ENCODE measurements around the gene NKAIN2.
"Not testable (repeated sequence)": the region's sequence is repeated elsewhere in the genome, so short reads cannot be mapped to it uniquely, and the experiment has no call there.

NKAIN2 gene

GRCh38 chr6:124142852-124143251 lies 339.2 kb downstream of the NKAIN2 start:
- in situ Hi-C loops (cut with MboI; ENCODE audit: low pct_unique_long_range_greater_than_20kb, low sequenced_read_pairs): no loop called here
- DNase-seq: no peak

- DNase-seq: no peak
- in situ Hi-C loops (cut with MboI; ENCODE audit: low pct_unique_long_range_greater_than_20kb, low sequenced_read_pairs): no loop called here
Measured at GRCh38 chr6:124143435-124143834, 339.8 kb downstream of the NKAIN2 start.

- DNase-seq: no peak
- in situ Hi-C loops (cut with MboI; ENCODE audit: low pct_unique_long_range_greater_than_20kb, low sequenced_read_pairs): no loop called here
Measured at GRCh38 chr6:124147621-124148020, 344.0 kb downstream of the NKAIN2 start.

- in situ Hi-C loops (cut with MboI; ENCODE audit: low pct_unique_long_range_greater_than_20kb, low sequenced_read_pairs): no loop called here
- no peak for DNase-seq
Measured at GRCh38 chr6:124148236-124148957, 344.7 kb downstream of the NKAIN2 start.

- in situ Hi-C loops (cut with MboI; ENCODE audit: low pct_unique_long_range_greater_than_20kb, low sequenced_read_pairs): no loop called here
- DNase-seq: no peak
Measured at GRCh38 chr6:124149646-124150045, 346.0 kb downstream of the NKAIN2 start.

- DNase-seq: no peak
- in situ Hi-C loops (cut with MboI; ENCODE audit: low pct_unique_long_range_greater_than_20kb, low sequenced_read_pairs): no loop called here
Measured at GRCh38 chr6:124158024-124158423, 354.4 kb downstream of the NKAIN2 start.

- in situ Hi-C loops (cut with MboI; ENCODE audit: low pct_unique_long_range_greater_than_20kb, low sequenced_read_pairs): no loop called here
- no peak for DNase-seq
Measured at GRCh38 chr6:124163676-124164075, 360.0 kb downstream of the NKAIN2 start.

GRCh38 chr6:124164343-124164742 lies 360.7 kb downstream of the NKAIN2 start:
- in situ Hi-C loops (cut with MboI; ENCODE audit: low pct_unique_long_range_greater_than_20kb, low sequenced_read_pairs): no loop called here
- DNase-seq: no peak

- DNase-seq; in situ Hi-C loops (cut with MboI; ENCODE audit: low pct_unique_long_range_greater_than_20kb, low sequenced_read_pairs): not testable (repeated sequence)
Measured at GRCh38 chr6:124167249-124167648, 363.6 kb downstream of the NKAIN2 start.

- in situ Hi-C loops (cut with MboI; ENCODE audit: low pct_unique_long_range_greater_than_20kb, low sequenced_read_pairs): no loop called here
- no peak for DNase-seq
Measured at GRCh38 chr6:124190256-124190655, 386.6 kb downstream of the NKAIN2 start.

- in situ Hi-C loops (cut with MboI; ENCODE audit: low pct_unique_long_range_greater_than_20kb, low sequenced_read_pairs): no loop called here
Measured at GRCh38 chr6:124193132-124193531, 389.5 kb downstream of the NKAIN2 start.

GRCh38 chr6:124197148-124197547 lies 393.5 kb downstream of the NKAIN2 start:
- in situ Hi-C loops (cut with MboI; ENCODE audit: low pct_unique_long_range_greater_than_20kb, low sequenced_read_pairs): no loop called here

More at GRCh38 chr6:124193132-124193531, 389.5 kb downstream of the NKAIN2 start:
- DNase-seq: no peak

GRCh38 chr6:124199286-124199685 lies 395.6 kb downstream of the NKAIN2 start:
- in situ Hi-C loops (cut with MboI; ENCODE audit: low pct_unique_long_range_greater_than_20kb, low sequenced_read_pairs): no loop called here
- DNase-seq: no peak

More at GRCh38 chr6:124197148-124197547, 393.5 kb downstream of the NKAIN2 start:
- DNase-seq: no peak

- in situ Hi-C loops (cut with MboI; ENCODE audit: low pct_unique_long_range_greater_than_20kb, low sequenced_read_pairs): no loop called here
- DNase-seq: no peak
Measured at GRCh38 chr6:124200661-124201060, 397.0 kb downstream of the NKAIN2 start.

GRCh38 chr6:124203101-124203811 lies 399.6 kb downstream of the NKAIN2 start:
- in situ Hi-C loops (cut with MboI; ENCODE audit: low pct_unique_long_range_greater_than_20kb, low sequenced_read_pairs): no loop called here
- DNase-seq: no peak

- in situ Hi-C loops (cut with MboI; ENCODE audit: low pct_unique_long_range_greater_than_20kb, low sequenced_read_pairs): no loop called here
Measured at GRCh38 chr6:124203812-124204167, 400.1 kb downstream of the NKAIN2 start.

GRCh38 chr6:124205921-124206320 lies 402.3 kb downstream of the NKAIN2 start:
- in situ Hi-C loops (cut with MboI; ENCODE audit: low pct_unique_long_range_greater_than_20kb, low sequenced_read_pairs): no loop called here
- no peak for DNase-seq

More at GRCh38 chr6:124203812-124204167, 400.1 kb downstream of the NKAIN2 start:
- DNase-seq: no peak

GRCh38 chr6:124223611-124224345 lies 420.1 kb downstream of the NKAIN2 start:
- in situ Hi-C loops (cut with MboI; ENCODE audit: low pct_unique_long_range_greater_than_20kb, low sequenced_read_pairs): no loop called here
- no peak for DNase-seq

- in situ Hi-C loops (cut with MboI; ENCODE audit: low pct_unique_long_range_greater_than_20kb, low sequenced_read_pairs): no loop called here
- DNase-seq: no peak
Measured at GRCh38 chr6:124226396-124226795, 422.7 kb downstream of the NKAIN2 start.

- in situ Hi-C loops (cut with MboI; ENCODE audit: low pct_unique_long_range_greater_than_20kb, low sequenced_read_pairs): no loop called here
- no peak for DNase-seq
Measured at GRCh38 chr6:124233221-124233620, 429.6 kb downstream of the NKAIN2 start.
